Measurements from ENCODE around the gene HDAC4. TPM values are rescaled to one million over a fixed set of nuclear protein-coding genes. Genes with fewer than 3 reads are reported as not detected.

Gene HDAC4
- total RNA-seq, 1 experiment from 2014 or later = 4.5 TPM

- DNase-seq (ENCODE audit: low spot score) = no peak
- in situ Hi-C loops (cut with HindIII; ENCODE audit: low sequenced_read_pairs) = no loop called here
Observed at GRCh38 chr2:239225871-239226561, 174.8 kb downstream of the HDAC4 start.

- in situ Hi-C loops (cut with HindIII; ENCODE audit: low sequenced_read_pairs) = no loop called here
- no peak for DNase-seq (ENCODE audit: low spot score)
Observed at GRCh38 chr2:239225371-239225851, 175.4 kb downstream of the HDAC4 start.

GRCh38 chr2:239224955-239225354, 175.9 kb downstream of the HDAC4 start:
- in situ Hi-C loops (cut with HindIII; ENCODE audit: low sequenced_read_pairs) = no loop called here

GRCh38 chr2:239224199-239224570, 176.6 kb downstream of the HDAC4 start:
- in situ Hi-C loops (cut with HindIII; ENCODE audit: low sequenced_read_pairs) = no loop called here
- no peak for DNase-seq (ENCODE audit: low spot score)

More at GRCh38 chr2:239224955-239225354, 175.9 kb downstream of the HDAC4 start:
- DNase-seq (ENCODE audit: low spot score) = no peak

GRCh38 chr2:239223310-239224198, 177.3 kb downstream of the HDAC4 start:
- DNase-seq (ENCODE audit: low spot score) = no peak
- in situ Hi-C loops (cut with HindIII; ENCODE audit: low sequenced_read_pairs) = no loop called here

GRCh38 chr2:239222706-239223309, 178.0 kb downstream of the HDAC4 start:
- in situ Hi-C loops (cut with HindIII; ENCODE audit: low sequenced_read_pairs) = no loop called here
- DNase-seq (ENCODE audit: low spot score) = no peak

GRCh38 chr2:239222312-239222660, 178.5 kb downstream of the HDAC4 start:
- in situ Hi-C loops (cut with HindIII; ENCODE audit: low sequenced_read_pairs) = no loop called here
- DNase-seq (ENCODE audit: low spot score) = no peak

GRCh38 chr2:239220981-239221396, 179.8 kb downstream of the HDAC4 start:
- in situ Hi-C loops (cut with HindIII; ENCODE audit: low sequenced_read_pairs) = no loop called here
- DNase-seq (ENCODE audit: low spot score) = no peak

GRCh38 chr2:239220341-239220740, 180.5 kb downstream of the HDAC4 start:
- in situ Hi-C loops (cut with HindIII; ENCODE audit: low sequenced_read_pairs) = no loop called here
- DNase-seq (ENCODE audit: low spot score) = no peak

- in situ Hi-C loops (cut with HindIII; ENCODE audit: low sequenced_read_pairs) = no loop called here
- DNase-seq (ENCODE audit: low spot score) = no peak
Observed at GRCh38 chr2:239216614-239217273, 184.1 kb downstream of the HDAC4 start.

GRCh38 chr2:239215988-239216613, 184.7 kb downstream of the HDAC4 start:
- no peak for DNase-seq (ENCODE audit: low spot score)
- in situ Hi-C loops (cut with HindIII; ENCODE audit: low sequenced_read_pairs) = no loop called here

- in situ Hi-C loops (cut with HindIII; ENCODE audit: low sequenced_read_pairs) = no loop called here
Observed at GRCh38 chr2:239215136-239215925, 185.5 kb downstream of the HDAC4 start.

GRCh38 chr2:239214725-239215124, 186.1 kb downstream of the HDAC4 start:
- no peak for DNase-seq (ENCODE audit: low spot score)
- in situ Hi-C loops (cut with HindIII; ENCODE audit: low sequenced_read_pairs) = no loop called here

More at GRCh38 chr2:239215136-239215925, 185.5 kb downstream of the HDAC4 start:
- no peak for DNase-seq (ENCODE audit: low spot score)

- no peak for DNase-seq (ENCODE audit: low spot score)
- in situ Hi-C loops (cut with HindIII; ENCODE audit: low sequenced_read_pairs) = no loop called here
Observed at GRCh38 chr2:239213643-239214101, 187.1 kb downstream of the HDAC4 start.

- no peak for DNase-seq (ENCODE audit: low spot score)
- in situ Hi-C loops (cut with HindIII; ENCODE audit: low sequenced_read_pairs) = no loop called here
Observed at GRCh38 chr2:239212929-239213642, 187.7 kb downstream of the HDAC4 start.

- no peak for DNase-seq (ENCODE audit: low spot score)
- in situ Hi-C loops (cut with HindIII; ENCODE audit: low sequenced_read_pairs) = no loop called here
Observed at GRCh38 chr2:239212121-239212928, 188.5 kb downstream of the HDAC4 start.
